T-helper 17 cell (primary cell): ENCODE data around the gene FGL2. TPM values are rescaled to one million over a fixed set of nuclear protein-coding genes. Genes with fewer than 3 reads are reported as not detected.

ENCODE experiments used
- ATAC-seq: fragments of 150-1000 bp; cut with Tn5 transposase; 2 replicates; pipeline ENCODE4 v1.10.0; 2021; ENCODE audit warnings: mild to moderate bottlenecking, moderate library complexity
- DNase-seq, 3 donors: peaks; one replicate each; pipeline versions ENCODE4 v3.0.0 to v3.0.0-alpha.2; 2020 to 2021
- H3K9me3 ChIP-seq: one replicate; pipeline ENCODE4 v1.7.0; 2013; ENCODE audit warnings: low read length, mild to moderate bottlenecking; ENCODE audit not compliant: control insufficient read depth, poor library complexity, severe bottlenecking
- H3K27ac Mint-ChIP-seq: one replicate; pipeline ENCODE4 v1.8.0; 2022; ENCODE audit warnings: mild to moderate bottlenecking, moderate library complexity, mixed read lengths
- H3K27me3 Mint-ChIP-seq: one replicate; pipeline ENCODE4 v1.8.0; 2022; ENCODE audit warnings: mixed read lengths
- H3K36me3 Mint-ChIP-seq: one replicate; pipeline ENCODE4 v1.8.0; 2022; ENCODE audit warnings: low read depth, mixed read lengths
- H3K4me1 Mint-ChIP-seq: one replicate; pipeline ENCODE4 v1.8.0; 2022; ENCODE audit warnings: mild to moderate bottlenecking, mixed read lengths
- H3K4me3 Mint-ChIP-seq: one replicate; pipeline ENCODE4 v1.8.0; 2022; ENCODE audit warnings: mild to moderate bottlenecking, moderate library complexity, mixed read lengths
- total RNA-seq, 4 donors: library from RNA in 2 of 4; stranded (reverse) in 2 of 4; gene quantifications; one replicate each; pipeline ENCODE4 v1.2.3 and lab custom pipeline; 2022 to 2026

Gene FGL2
- total RNA-seq = 1 to 10 TPM; 5.1 to 7.7 TPM
- 9.8 to 22.8 reads per million in 2 donors for total RNA-seq (lab: John Stamatoyannopoulos, UW)

GRCh38 chr7:77199013-77199966 is at the start of gene FGL2:
TSS of gene FGL2 (minus strand) at chr7:77199819. CDS start at chr7:77199793, 26 bp downstream.
- Mint-ChIP-seq H3K4me1 (peaks cover 26% of the 10 kb centered on the region), H3K27ac (peak within 1 kb of the TSS; percentile 99), H3K36me3 (no peaks in the 10 kb centered on the region), H3K4me3 (peak within 1 kb of the TSS; percentile 98), H3K27me3 (no peaks in the 10 kb centered on the region)
- no peaks in the 10 kb centered on the region for H3K9me3 ChIP-seq
- peak; percentile 85 for ATAC-seq
- DNase-seq = peak in 1 of 3 donors; percentile 9

GRCh38 chr7:77248154-77248553 is 48.5 kb upstream of the FGL2 start:
- Mint-ChIP-seq H3K36me3 (no peaks in the 10 kb centered on the region), H3K4me3 (no peak overlapping the region), H3K4me1 (no peaks in the 10 kb centered on the region), H3K27me3 (no peaks in the 10 kb centered on the region), H3K27ac (no peak overlapping the region)
- H3K9me3 ChIP-seq = no peaks in the 10 kb centered on the region
- no peak for ATAC-seq
- DNase-seq = no peak

- ATAC-seq = peak; percentile 100
- peak; percentile 69 to 87 (median 70) for DNase-seq
- Mint-ChIP-seq H3K4me1 (no peaks in the 10 kb centered on the region), H3K27ac (no peak overlapping the region), H3K36me3 (no peaks in the 10 kb centered on the region), H3K27me3 (no peaks in the 10 kb centered on the region), H3K4me3 (no peak overlapping the region)
- H3K9me3 ChIP-seq = no peaks in the 10 kb centered on the region
These were observed 47.7 kb upstream of the FGL2 start for GRCh38 chr7:77247206-77247850.

GRCh38 chr7:77246026-77246640 is 46.5 kb upstream of the FGL2 start:
- Mint-ChIP-seq H3K27me3 (no peaks in the 10 kb centered on the region), H3K4me1 (no peaks in the 10 kb centered on the region), H3K27ac (no peak overlapping the region), H3K36me3 (peaks cover 4% of the 10 kb centered on the region), H3K4me3 (no peak overlapping the region)
- no peak for ATAC-seq
- H3K9me3 ChIP-seq = no peaks in the 10 kb centered on the region
- DNase-seq = no peak

- no peak for DNase-seq
- H3K9me3 ChIP-seq = no peaks in the 10 kb centered on the region
- Mint-ChIP-seq H3K27me3 (no peaks in the 10 kb centered on the region), H3K27ac (no peak overlapping the region), H3K36me3 (peaks cover 4% of the 10 kb centered on the region), H3K4me1 (no peaks in the 10 kb centered on the region), H3K4me3 (no peak overlapping the region)
- no peak for ATAC-seq
These were observed 45.6 kb upstream of the FGL2 start for GRCh38 chr7:77245015-77245755.

GRCh38 chr7:77244222-77244934 is 44.8 kb upstream of the FGL2 start:
- DNase-seq (no peak), ATAC-seq (no peak)
- H3K9me3 ChIP-seq = no peaks in the 10 kb centered on the region
- peaks cover 4% of the 10 kb centered on the region for H3K36me3 Mint-ChIP-seq
- H3K27me3 Mint-ChIP-seq = no peaks in the 10 kb centered on the region
- no peak overlapping the region for H3K27ac Mint-ChIP-seq
- no peak overlapping the region for H3K4me3 Mint-ChIP-seq
- H3K4me1 Mint-ChIP-seq = peaks cover 3% of the 10 kb centered on the region

GRCh38 chr7:77242554-77242953 is 42.9 kb upstream of the FGL2 start:
- no peaks in the 10 kb centered on the region for H3K9me3 ChIP-seq
- Mint-ChIP-seq H3K36me3 (peaks cover 8% of the 10 kb centered on the region), H3K4me1 (peaks cover 8% of the 10 kb centered on the region), H3K27ac (no peak overlapping the region), H3K4me3 (no peak overlapping the region), H3K27me3 (no peaks in the 10 kb centered on the region)
- ATAC-seq (no peak), DNase-seq (no peak)

- Mint-ChIP-seq H3K36me3 (peaks cover 10% of the 10 kb centered on the region), H3K4me1 (peaks cover 8% of the 10 kb centered on the region), H3K27me3 (no peaks in the 10 kb centered on the region), H3K4me3 (no peak overlapping the region), H3K27ac (no peak overlapping the region)
- DNase-seq (no peak), ATAC-seq (no peak)
- H3K9me3 ChIP-seq = no peaks in the 10 kb centered on the region
These were observed 42.4 kb upstream of the FGL2 start for GRCh38 chr7:77242068-77242467.

GRCh38 chr7:77239471-77239870 is 39.9 kb upstream of the FGL2 start:
- no peak for DNase-seq
- H3K9me3 ChIP-seq = no peaks in the 10 kb centered on the region
- H3K27me3 Mint-ChIP-seq = no peaks in the 10 kb centered on the region
- ATAC-seq = no peak
- no peak overlapping the region for H3K27ac Mint-ChIP-seq
- peaks cover 12% of the 10 kb centered on the region for H3K36me3 Mint-ChIP-seq
- H3K4me3 Mint-ChIP-seq = no peak overlapping the region
- H3K4me1 Mint-ChIP-seq = peaks cover 10% of the 10 kb centered on the region

- no peak for ATAC-seq
- Mint-ChIP-seq H3K4me3 (no peak overlapping the region), H3K36me3 (peaks cover 12% of the 10 kb centered on the region)
These were observed 39.1 kb upstream of the FGL2 start for GRCh38 chr7:77238703-77239136.

GRCh38 chr7:77235276-77235675 is 35.7 kb upstream of the FGL2 start:
- no peak for DNase-seq
- H3K36me3 Mint-ChIP-seq = peaks cover 8% of the 10 kb centered on the region
- H3K4me1 Mint-ChIP-seq = peaks cover 13% of the 10 kb centered on the region
- no peak overlapping the region for H3K27ac Mint-ChIP-seq
- H3K9me3 ChIP-seq = no peaks in the 10 kb centered on the region
- no peaks in the 10 kb centered on the region for H3K27me3 Mint-ChIP-seq
- ATAC-seq = no peak
- no peak overlapping the region for H3K4me3 Mint-ChIP-seq

More at GRCh38 chr7:77238703-77239136, 39.1 kb upstream of the FGL2 start:
- Mint-ChIP-seq H3K4me1 (peaks cover 10% of the 10 kb centered on the region), H3K27ac (no peak overlapping the region), H3K27me3 (no peaks in the 10 kb centered on the region)
- no peak for DNase-seq
- no peaks in the 10 kb centered on the region for H3K9me3 ChIP-seq

GRCh38 chr7:77232467-77232866 is 32.8 kb upstream of the FGL2 start:
- no peak for ATAC-seq
- DNase-seq = no peak
- Mint-ChIP-seq H3K27ac (no peak overlapping the region), H3K4me1 (peaks cover 5% of the 10 kb centered on the region), H3K4me3 (no peak overlapping the region), H3K36me3 (peaks cover 3% of the 10 kb centered on the region), H3K27me3 (no peaks in the 10 kb centered on the region)
- no peaks in the 10 kb centered on the region for H3K9me3 ChIP-seq
